GM12864 (cell line): Measurements from ENCODE around the gene PRDX4.
A peak's percentile ranks its signal among the peaks of the same experiment; 100 is the strongest.
"Not testable (repeated sequence)": the region's sequence is repeated elsewhere in the genome, so short reads cannot be mapped to it uniquely, and the experiment has no call there.

Source experiments
- DNase-seq: peaks from one replicate; pipeline ENCODE4 v3.0.0-alpha.2; 2011; ENCODE audit warnings: low read depth
- H3K4me3 ChIP-seq: 2 replicates; pipeline ENCODE4 v1.5.1; 2011; ENCODE audit warnings: mild to moderate bottlenecking, low read depth, low read length, control low read depth
- TF ChIP-seq, protein P1 (sequence below): IDR thresholded peaks from 2 replicates; pipeline ENCODE4 v1.5.1; 2011; ENCODE audit warnings: low read depth, mild to moderate bottlenecking, moderate library complexity, low read length, control low read depth, inconsistent platforms; ENCODE audit errors: missing control alignments

Gene PRDX4

GRCh38 chrX:23670528-23670927 lies 3.2 kb downstream of the PRDX4 start:
- no peak overlapping the region for H3K4me3 ChIP-seq

GRCh38 chrX:23673108-23673507 lies 5.8 kb downstream of the PRDX4 start:
- DNase-seq = no peak
- TF ChIP-seq, protein P1, sequence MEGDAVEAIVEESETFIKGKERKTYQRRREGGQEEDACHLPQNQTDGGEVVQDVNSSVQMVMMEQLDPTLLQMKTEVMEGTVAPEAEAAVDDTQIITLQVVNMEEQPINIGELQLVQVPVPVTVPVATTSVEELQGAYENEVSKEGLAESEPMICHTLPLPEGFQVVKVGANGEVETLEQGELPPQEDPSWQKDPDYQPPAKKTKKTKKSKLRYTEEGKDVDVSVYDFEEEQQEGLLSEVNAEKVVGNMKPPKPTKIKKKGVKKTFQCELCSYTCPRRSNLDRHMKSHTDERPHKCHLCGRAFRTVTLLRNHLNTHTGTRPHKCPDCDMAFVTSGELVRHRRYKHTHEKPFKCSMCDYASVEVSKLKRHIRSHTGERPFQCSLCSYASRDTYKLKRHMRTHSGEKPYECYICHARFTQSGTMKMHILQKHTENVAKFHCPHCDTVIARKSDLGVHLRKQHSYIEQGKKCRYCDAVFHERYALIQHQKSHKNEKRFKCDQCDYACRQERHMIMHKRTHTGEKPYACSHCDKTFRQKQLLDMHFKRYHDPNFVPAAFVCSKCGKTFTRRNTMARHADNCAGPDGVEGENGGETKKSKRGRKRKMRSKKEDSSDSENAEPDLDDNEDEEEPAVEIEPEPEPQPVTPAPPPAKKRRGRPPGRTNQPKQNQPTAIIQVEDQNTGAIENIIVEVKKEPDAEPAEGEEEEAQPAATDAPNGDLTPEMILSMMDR = no peak
- no peak overlapping the region for H3K4me3 ChIP-seq

More at GRCh38 chrX:23670528-23670927, 3.2 kb downstream of the PRDX4 start:
- TF ChIP-seq, protein P1 = no peak
- DNase-seq = no peak

GRCh38 chrX:23676486-23676885 lies 9.2 kb downstream of the PRDX4 start:
- DNase-seq, H3K4me3 ChIP-seq: not testable (repeated sequence)

DNA sequence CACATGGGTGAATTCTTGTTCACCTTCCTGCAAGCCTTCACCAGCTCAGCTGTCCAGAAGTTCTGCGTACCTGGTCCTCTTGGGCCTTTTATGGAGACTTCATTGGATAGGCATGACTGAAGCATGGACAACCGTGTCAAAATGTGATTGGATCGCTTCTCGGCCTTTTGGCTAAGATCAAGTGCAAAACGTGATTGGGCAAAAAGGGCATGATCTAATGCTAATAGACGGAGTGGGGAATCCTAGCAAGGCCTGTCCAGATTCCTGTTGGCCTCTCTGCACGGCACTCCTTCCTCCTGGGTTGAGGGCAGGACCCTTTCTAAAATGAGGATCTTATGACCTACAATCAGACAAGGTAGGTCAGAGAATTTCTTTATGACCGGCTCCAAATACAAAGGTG lies 24.9 kb downstream of the PRDX4 start:
- DNase-seq = no peak
- H3K4me3 ChIP-seq = no peak overlapping the region
- TF ChIP-seq, protein P1 = no peak

DNA sequence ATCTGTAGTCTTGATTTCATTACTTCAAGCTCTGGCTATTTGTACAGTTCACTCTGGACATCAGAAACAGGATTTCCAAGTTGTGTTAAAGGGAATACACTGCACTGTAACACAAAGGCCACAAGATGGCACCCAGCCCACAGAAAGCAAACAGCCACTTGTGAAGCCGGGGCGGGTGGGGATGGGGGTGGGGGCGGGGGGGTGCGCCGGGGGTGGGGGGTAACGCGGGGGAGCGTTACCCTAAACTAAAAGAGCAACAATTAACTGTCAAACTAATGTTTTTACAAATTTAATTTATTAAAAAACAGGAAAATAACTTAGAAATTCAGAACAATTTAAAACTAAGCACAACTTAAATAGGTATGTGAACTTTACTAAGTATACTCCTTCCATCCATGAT lies 27.3 kb downstream of the PRDX4 start:
- H3K4me3 ChIP-seq = no peak overlapping the region
- TF ChIP-seq, protein P1 = peak; percentile 54
- DNase-seq = peak; percentile 8

DNA sequence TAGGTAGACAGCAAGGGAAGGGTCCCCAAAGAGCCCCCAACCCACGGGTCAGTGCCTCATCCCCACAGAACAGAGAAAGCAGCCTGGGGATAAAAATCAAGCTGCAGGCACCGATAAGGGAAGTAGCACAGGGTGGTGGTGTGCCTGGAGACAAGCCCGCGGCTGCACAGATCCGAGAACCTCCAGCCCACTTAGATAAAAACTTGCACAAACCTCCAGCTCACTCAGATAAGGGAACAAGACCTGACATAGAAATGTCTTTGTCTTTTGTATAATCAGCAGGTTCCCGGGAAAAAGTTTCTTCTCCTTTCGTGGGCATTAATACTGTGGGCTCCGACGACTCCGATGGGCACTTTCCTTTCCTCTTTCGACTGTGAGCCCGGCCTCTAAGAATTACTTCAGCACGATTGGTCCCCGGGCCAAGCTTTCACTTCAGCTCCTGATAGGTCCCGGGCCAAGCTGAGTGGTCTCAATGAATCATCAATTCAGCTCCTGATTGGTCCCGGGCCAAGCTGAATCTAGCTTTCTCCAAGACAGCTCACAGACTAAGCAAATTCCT lies 32.4 kb downstream of the PRDX4 start:
- TF ChIP-seq, protein P1 = no peak
- no peak for DNase-seq
- no peak overlapping the region for H3K4me3 ChIP-seq

GRCh38 chrX:23704673-23705206 lies 37.4 kb downstream of the PRDX4 start:
- TF ChIP-seq, protein P1 = no peak
- H3K4me3 ChIP-seq = no peak overlapping the region
- DNase-seq = no peak
